HCT116 (cell line): ENCODE data around the gene AOAH. TPM values are rescaled to one million over a fixed set of nuclear protein-coding genes. Genes with fewer than 3 reads are reported as not detected.

Source experiments
- ATAC-seq: fragments of 200-7000 bp; cut with Tn5 transposase; 2 replicates; pipeline ENCODE4 v1.9.1; 2020; ENCODE audit warnings: mild to moderate bottlenecking, moderate library complexity
- BruUV-seq: library from RNA; stranded (reverse); fragments of 400-500 nt; replicated peaks from 2 replicates; lab custom pipeline; 2021; lab: Mats Ljungman, UMichigan
- CTCF ChIA-PET: fragments of 300-600 bp; sonication (Branson Sonifier 250); formaldehyde crosslinking; loops from one replicate; lab custom pipeline; 2021; ENCODE audit warnings: antibody characterized with exemption; lab: Charles Lee
- POLR2A ChIA-PET: fragments of 300-600, 350-600 bp; sonication (Branson Sonifier 250); formaldehyde crosslinking; loops from one replicate; lab custom pipeline; 2021; ENCODE audit warnings: antibody characterized with exemption; lab: Charles Lee
- RAD21 ChIA-PET, 2 experiments: fragments of 300-600 bp; sonication (Branson Sonifier 250); formaldehyde crosslinking; loops; one replicate each; lab custom pipeline; 2023; ENCODE audit warnings: low total read pairs in 2 of 2; ENCODE audit not compliant: uncharacterized antibody in 2 of 2, unreplicated experiment in 2 of 2, low non-redundant PET in 1 of 2; lab: Charles Lee
- DNase-seq: peaks from one replicate; pipeline ENCODE4 v3.0.0-alpha.2; 2010; ENCODE audit warnings: low read depth, low spot score
- H2AFZ ChIP-seq: fragments of 200-600 bp; shearing (Covaris generic), sonication (generic); 2 replicates; pipeline ENCODE4 v1.6.1; 2017; ENCODE audit warnings: low read depth, mixed run types, mixed read lengths, antibody characterized with exemption, low read length; ENCODE audit not compliant: poor library complexity, severe bottlenecking
- H3K27ac ChIP-seq: 2 replicates; pipeline ENCODE4 v1.5.1; 2012; ENCODE audit warnings: low read depth, low read length
- H3K27me3 ChIP-seq: fragments of 200-600 bp; sonication (generic); 2 replicates; pipeline ENCODE4 v1.6.1; 2016; ENCODE audit warnings: mixed run types, low read length, mixed read lengths; ENCODE audit not compliant: insufficient read depth
- H3K36me3 ChIP-seq, 2 experiments: fragments of 200-500 bp in 1 of 2; fragments of 200-600 bp in 1 of 2; sonication (Bioruptor generic) in 1 of 2; sonication (generic) in 1 of 2; 2 replicates each; pipeline versions ENCODE4 v1.5.1 to v1.6.1; 2014 to 2016; ENCODE audit warnings: low read length in 2 of 2, inconsistent platforms in 1 of 2, mixed read lengths in 1 of 2, mixed run types in 1 of 2; ENCODE audit not compliant: insufficient read depth in 2 of 2, control insufficient read depth in 1 of 2
- H3K4me1 ChIP-seq, 2 experiments: fragments of 200-600 bp in 1 of 2; sonication (generic) in 1 of 2; 2 replicates each; pipeline versions ENCODE4 v1.5.1 to v1.6.1; 2012 to 2017; ENCODE audit warnings: low read length in 2 of 2, inconsistent platforms in 1 of 2, mild to moderate bottlenecking in 1 of 2, mixed read lengths in 1 of 2, mixed run types in 1 of 2, moderate library complexity in 1 of 2; ENCODE audit not compliant: insufficient read depth in 2 of 2, control insufficient read depth in 1 of 2
- H3K4me2 ChIP-seq: fragments of 200-600 bp; sonication (generic); 2 replicates; pipeline ENCODE4 v1.6.1; 2017; ENCODE audit warnings: mixed run types, low read length, mixed read lengths
- H3K4me3 ChIP-seq, 2 experiments: fragments of 200-600 bp in 1 of 2; sonication (generic) in 1 of 2; replicated peaks in 1 of 2; 2 replicates each; pipeline ENCODE4 v1.5.1; 2011 to 2016; ENCODE audit warnings: low read length in 2 of 2, control low read depth in 1 of 2, low read depth in 1 of 2, mild to moderate bottlenecking in 1 of 2, mixed read lengths in 1 of 2, mixed run types in 1 of 2
- H3K79me2 ChIP-seq: fragments of 200-600 bp; sonication (generic); 2 replicates; pipeline ENCODE4 v1.6.1; 2017; ENCODE audit warnings: mild to moderate bottlenecking, mixed run types, low read length, moderate library complexity, mixed read lengths; ENCODE audit not compliant: insufficient read depth
- H3K9ac ChIP-seq: fragments of 200-600 bp; sonication (generic); 2 replicates; pipeline ENCODE4 v1.6.1; 2016; ENCODE audit warnings: low read length, mixed read lengths
- H3K9me2 ChIP-seq: fragments of 200-600 bp; sonication (generic), shearing (Covaris generic); 2 replicates; pipeline ENCODE4 v1.6.1; 2017; ENCODE audit warnings: mixed run types, mild to moderate bottlenecking, moderate library complexity; ENCODE audit not compliant: insufficient read depth
- H3K9me3 ChIP-seq, 2 experiments: fragments of 200-500 bp in 1 of 2; fragments of 200-600 bp in 1 of 2; sonication (Bioruptor generic) in 1 of 2; sonication (generic) in 1 of 2; 2 replicates each; pipeline ENCODE4 v1.6.1; 2014 to 2017; ENCODE audit warnings: low read length in 2 of 2, mixed read lengths in 2 of 2, inconsistent platforms in 1 of 2, low read depth in 1 of 2, mild to moderate bottlenecking in 1 of 2, mixed run types in 1 of 2, moderate library complexity in 1 of 2; ENCODE audit not compliant: control insufficient read depth in 1 of 2, insufficient read depth in 1 of 2
- H4K20me1 ChIP-seq: fragments of 200-600 bp; sonication (generic), shearing (Covaris generic); 2 replicates; pipeline ENCODE4 v1.6.1; 2017; ENCODE audit warnings: mixed run types, mild to moderate bottlenecking, moderate library complexity; ENCODE audit not compliant: insufficient read depth
- CBX3 ChIP-seq: IDR thresholded peaks from 2 replicates; pipeline ENCODE4 v1.6.1; 2012; ENCODE audit warnings: low read depth
- CEBPB ChIP-seq: IDR thresholded peaks from 2 replicates; pipeline ENCODE4 v1.6.1; 2012; ENCODE audit warnings: low read depth
- ELF1 ChIP-seq: IDR thresholded peaks from 2 replicates; pipeline ENCODE4 v1.6.1; 2012; ENCODE audit warnings: low read depth, borderline replicate concordance
- EZH2phosphoT487 ChIP-seq: fragments of 200-600 bp; IDR thresholded peaks from 2 replicates; pipeline ENCODE4 v1.6.1; 2018; ENCODE audit warnings: antibody characterized with exemption, borderline replicate concordance
- JUND ChIP-seq: IDR thresholded peaks from 2 replicates; pipeline ENCODE4 v1.6.1; 2012
- POLR2A ChIP-seq: IDR thresholded peaks from 2 replicates; pipeline ENCODE4 v1.7.0; 2011; ENCODE audit warnings: borderline replicate concordance; ENCODE audit not compliant: insufficient read depth, insufficient read length; ENCODE audit errors: extremely low read depth
- REST ChIP-seq: IDR thresholded peaks from 2 replicates; pipeline ENCODE4 v1.6.1; 2012; ENCODE audit warnings: low read depth
- SIN3A ChIP-seq: IDR thresholded peaks from 2 replicates; pipeline ENCODE4 v1.6.1; 2012; ENCODE audit warnings: low read depth
- TCF7L2 ChIP-seq: IDR thresholded peaks from 2 replicates; pipeline ENCODE4 v1.7.0; 2011; ENCODE audit warnings: borderline replicate concordance, inconsistent platforms; ENCODE audit not compliant: insufficient read depth, insufficient read length; ENCODE audit errors: extremely low read depth
- intact Hi-C: fragments of 100-400 bp; cut with micrococcal nuclease; formaldehyde crosslinking; loops from 2 replicates; pipeline ENCODE4 v1.10.0; 2022
- total RNA-seq: library from RNA; stranded (reverse); gene quantifications from one replicate; pipeline ENCODE4 v1.2.1, GENCODE V29; 2021; ENCODE audit not compliant: unreplicated experiment
- TF ChIP-seq, protein P1 (sequence below): IDR thresholded peaks from 2 replicates; pipeline ENCODE4 v1.6.1; 2012
- TF ChIP-seq, protein P2 (sequence below), 3 experiments: fragments of 200-600 bp in 1 of 3; sonication (generic) in 1 of 3; IDR thresholded peaks in 2 of 3; conservative IDR thresholded peaks in 1 of 3; 2 replicates each; pipeline ENCODE4 v1.5.1; 2012 to 2017; ENCODE audit warnings: low read depth in 2 of 3, low read length in 2 of 3, antibody characterized with exemption in 1 of 3, borderline replicate concordance in 1 of 3, control low read depth in 1 of 3, mild to moderate bottlenecking in 1 of 3, mixed read lengths in 1 of 3, mixed run types in 1 of 3, moderate library complexity in 1 of 3; ENCODE audit not compliant: insufficient read depth in 1 of 3

AOAH gene
- total RNA-seq, 1 experiment from 2014 or later = 1.1 TPM

DNA sequence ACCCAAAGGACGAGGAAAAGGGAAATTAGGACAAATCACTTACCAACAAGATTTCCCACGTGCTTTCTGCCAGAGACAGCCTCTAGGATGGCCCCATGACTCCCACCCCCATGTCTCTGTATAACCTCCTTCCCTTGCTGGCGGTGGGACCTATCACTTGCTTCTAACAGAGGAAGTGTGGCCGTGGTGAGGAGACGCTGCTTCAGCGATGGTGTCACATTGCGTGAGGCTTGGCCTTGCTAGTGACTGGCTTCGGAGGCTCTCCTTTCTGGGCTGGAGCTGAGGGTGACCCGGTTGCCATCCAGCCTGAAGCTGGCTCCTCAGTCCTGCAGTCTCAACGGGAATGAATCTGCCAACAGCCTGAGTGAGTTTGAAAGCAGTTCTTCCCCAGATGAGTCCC is 210.9 kb downstream of the AOAH start:
- no peaks in the 10 kb centered on the region for H3K27me3 ChIP-seq
- H3K36me3 ChIP-seq = no peaks in the 10 kb centered on the region
- H3K9me2 ChIP-seq = no peaks in the 10 kb centered on the region
- no peaks in the 10 kb centered on the region for H3K4me1 ChIP-seq
- intact Hi-C loops = no loop called here
- H3K9me3 ChIP-seq = no peaks in the 10 kb centered on the region
- DNase-seq (no peak), ATAC-seq (no peak)
- no peaks in the 10 kb centered on the region for H3K79me2 ChIP-seq
- H2AFZ ChIP-seq = no peak overlapping the region
- H3K27ac ChIP-seq = no peak overlapping the region
- no TSS peak for BruUV-seq
- POLR2A ChIA-PET = no interaction called here
- RAD21 ChIA-PET = no interaction called here
- no peak for TF ChIP-seq CEBPB
- TF ChIP-seq, protein P1, sequence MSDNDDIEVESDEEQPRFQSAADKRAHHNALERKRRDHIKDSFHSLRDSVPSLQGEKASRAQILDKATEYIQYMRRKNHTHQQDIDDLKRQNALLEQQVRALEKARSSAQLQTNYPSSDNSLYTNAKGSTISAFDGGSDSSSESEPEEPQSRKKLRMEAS = no peak
- TF ChIP-seq, protein P2, sequence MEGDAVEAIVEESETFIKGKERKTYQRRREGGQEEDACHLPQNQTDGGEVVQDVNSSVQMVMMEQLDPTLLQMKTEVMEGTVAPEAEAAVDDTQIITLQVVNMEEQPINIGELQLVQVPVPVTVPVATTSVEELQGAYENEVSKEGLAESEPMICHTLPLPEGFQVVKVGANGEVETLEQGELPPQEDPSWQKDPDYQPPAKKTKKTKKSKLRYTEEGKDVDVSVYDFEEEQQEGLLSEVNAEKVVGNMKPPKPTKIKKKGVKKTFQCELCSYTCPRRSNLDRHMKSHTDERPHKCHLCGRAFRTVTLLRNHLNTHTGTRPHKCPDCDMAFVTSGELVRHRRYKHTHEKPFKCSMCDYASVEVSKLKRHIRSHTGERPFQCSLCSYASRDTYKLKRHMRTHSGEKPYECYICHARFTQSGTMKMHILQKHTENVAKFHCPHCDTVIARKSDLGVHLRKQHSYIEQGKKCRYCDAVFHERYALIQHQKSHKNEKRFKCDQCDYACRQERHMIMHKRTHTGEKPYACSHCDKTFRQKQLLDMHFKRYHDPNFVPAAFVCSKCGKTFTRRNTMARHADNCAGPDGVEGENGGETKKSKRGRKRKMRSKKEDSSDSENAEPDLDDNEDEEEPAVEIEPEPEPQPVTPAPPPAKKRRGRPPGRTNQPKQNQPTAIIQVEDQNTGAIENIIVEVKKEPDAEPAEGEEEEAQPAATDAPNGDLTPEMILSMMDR (IDR thresholded peaks at IDR 0.05 in 2 of 3, conservative IDR thresholded peaks at IDR 0.05 in 1 of 3; ENCODE audit: borderline replicate concordance in 1 of 3, insufficient read depth in 1 of 3, low read depth in 2 of 3, low read length in 2 of 3) = no peak
- no peak for TF ChIP-seq ELF1
- H4K20me1 ChIP-seq = no peaks in the 10 kb centered on the region
- H3K9ac ChIP-seq = no peak overlapping the region
- no peak overlapping the region for H3K4me3 ChIP-seq
- no peak overlapping the region for H3K4me2 ChIP-seq
- CTCF ChIA-PET = no interaction called here

DNA sequence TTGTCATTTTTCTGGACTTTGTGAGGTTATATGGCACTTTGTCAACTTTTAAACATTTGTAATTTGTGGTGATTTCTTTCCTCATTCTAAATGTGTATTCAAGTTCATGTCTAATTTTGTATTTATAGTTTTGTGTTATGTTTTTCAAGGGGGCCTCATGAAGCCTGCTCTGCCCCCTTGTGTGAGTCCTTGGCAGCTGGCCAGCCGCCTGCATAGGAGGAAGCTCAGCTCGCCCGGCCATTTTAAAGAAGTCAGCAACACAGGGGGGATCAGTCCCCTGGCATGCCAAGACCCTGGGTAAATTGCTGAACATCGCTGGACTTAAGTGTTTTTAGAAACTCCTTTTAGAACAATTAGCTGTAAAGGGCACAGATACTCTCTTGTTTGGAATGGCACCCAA is 211.7 kb downstream of the AOAH start:
- POLR2A ChIA-PET = no interaction called here
- Histone ChIP-seq H3K27ac (no peak overlapping the region), H3K4me1 (no peaks in the 10 kb centered on the region), H3K27me3 (no peaks in the 10 kb centered on the region), H3K4me2 (no peak overlapping the region), H3K9me2 (no peaks in the 10 kb centered on the region), H4K20me1 (no peaks in the 10 kb centered on the region), H3K79me2 (no peaks in the 10 kb centered on the region), H3K4me3 (no peak overlapping the region), H3K9me3 (no peaks in the 10 kb centered on the region), H2AFZ (no peak overlapping the region), H3K36me3 (no peaks in the 10 kb centered on the region), H3K9ac (no peak overlapping the region)
- no peak for ATAC-seq
- CTCF ChIA-PET = no interaction called here
- RAD21 ChIA-PET = no interaction called here
- intact Hi-C loops = loop anchor here (1.0 kb wide), 1 partner anchor 14 kb away; no protein-coding TSS in a partner anchor
- DNase-seq = no peak
- no TSS peak for BruUV-seq
- TF ChIP-seq, protein P2 (IDR thresholded peaks at IDR 0.05 in 2 of 3, conservative IDR thresholded peaks at IDR 0.05 in 1 of 3; ENCODE audit: borderline replicate concordance in 1 of 3, insufficient read depth in 1 of 3, low read depth in 2 of 3, low read length in 2 of 3) = no peak
- TF ChIP-seq EZH2phosphoT487 = no peak
- no peak for TF ChIP-seq CBX3
- TF ChIP-seq JUND = no peak
- no peak for TF ChIP-seq CEBPB
- TF ChIP-seq, protein P1 = no peak
- TF ChIP-seq ELF1 = no peak
- no peak for TF ChIP-seq POLR2A
- TF ChIP-seq SIN3A = no peak
- TF ChIP-seq TCF7L2 = no peak
- TF ChIP-seq REST = no peak
